HFFc6 (cell line): ENCODE results near the gene FHDC1. TPM values are rescaled to one million over a fixed set of nuclear protein-coding genes. Genes with fewer than 3 reads are reported as not detected.

Source experiments
- DNase-seq: peaks from one replicate; pipeline ENCODE4 v3.0.0-alpha.2; 2018
- H3K27ac Mint-ChIP-seq: 2 replicates; pipeline ENCODE4 v1.8.0; 2020; ENCODE audit warnings: mild to moderate bottlenecking, mixed read lengths
- H3K27me3 Mint-ChIP-seq: 2 replicates; pipeline ENCODE4 v1.8.0; 2021; ENCODE audit warnings: mild to moderate bottlenecking, moderate library complexity, mixed read lengths; ENCODE audit not compliant: insufficient read depth
- H3K36me3 Mint-ChIP-seq: 2 replicates; pipeline ENCODE4 v1.8.0; 2021; ENCODE audit warnings: low read depth, mixed read lengths
- H3K4me1 Mint-ChIP-seq: 2 replicates; pipeline ENCODE4 v1.8.0; 2020; ENCODE audit warnings: low read depth, mixed read lengths
- H3K4me3 Mint-ChIP-seq: 2 replicates; pipeline ENCODE4 v1.8.0; 2020; ENCODE audit warnings: mild to moderate bottlenecking, moderate library complexity, mixed read lengths
- H3K9me3 Mint-ChIP-seq: 2 replicates; pipeline ENCODE4 v1.8.0; 2020; ENCODE audit warnings: mild to moderate bottlenecking, mixed read lengths
- total RNA-seq, 6 experiments: library from RNA; stranded (reverse); fragmentation: NEBNext Ultra II Directional; extraction: Animal tissue kit (Norgen Biotek cat#: 25700); gene quantifications; 2 replicates in 1 of 6; 3 replicates in 5 of 6; pipeline ENCODE4 v1.2.3, GENCODE V29; 2021
- TF ChIP-seq, protein P1 (sequence below): fragments of 200-600 bp; sonication (generic); IDR thresholded peaks from 2 replicates; pipeline ENCODE4 v1.5.0; 2021; ENCODE audit warnings: antibody characterized with exemption, mild to moderate bottlenecking

Gene FHDC1
- total RNA-seq, 6 experiments from 2014 or later = 0.19 to 0.66 (median 0.28) TPM

DNA sequence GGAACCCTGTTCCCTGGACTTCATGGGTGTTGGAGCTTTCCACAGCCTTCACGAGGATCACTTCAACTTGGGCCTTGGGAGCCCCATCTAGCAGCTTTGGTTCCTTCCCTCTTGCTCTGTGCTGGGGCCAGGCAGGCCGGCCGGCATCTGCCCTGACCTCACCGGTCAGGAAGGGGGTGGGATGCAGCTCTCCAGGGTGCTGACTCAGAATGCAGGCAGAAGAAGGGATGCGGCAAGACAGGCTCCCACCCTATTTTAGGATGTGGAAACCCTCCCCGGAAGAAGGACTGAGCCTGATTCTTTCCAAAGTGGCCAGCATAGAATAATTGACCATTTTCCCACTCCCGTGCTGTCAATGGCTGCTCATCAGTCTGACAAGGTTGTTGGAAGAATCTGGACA lies 47.1 kb downstream of the FHDC1 start:
- TF ChIP-seq, protein P1, sequence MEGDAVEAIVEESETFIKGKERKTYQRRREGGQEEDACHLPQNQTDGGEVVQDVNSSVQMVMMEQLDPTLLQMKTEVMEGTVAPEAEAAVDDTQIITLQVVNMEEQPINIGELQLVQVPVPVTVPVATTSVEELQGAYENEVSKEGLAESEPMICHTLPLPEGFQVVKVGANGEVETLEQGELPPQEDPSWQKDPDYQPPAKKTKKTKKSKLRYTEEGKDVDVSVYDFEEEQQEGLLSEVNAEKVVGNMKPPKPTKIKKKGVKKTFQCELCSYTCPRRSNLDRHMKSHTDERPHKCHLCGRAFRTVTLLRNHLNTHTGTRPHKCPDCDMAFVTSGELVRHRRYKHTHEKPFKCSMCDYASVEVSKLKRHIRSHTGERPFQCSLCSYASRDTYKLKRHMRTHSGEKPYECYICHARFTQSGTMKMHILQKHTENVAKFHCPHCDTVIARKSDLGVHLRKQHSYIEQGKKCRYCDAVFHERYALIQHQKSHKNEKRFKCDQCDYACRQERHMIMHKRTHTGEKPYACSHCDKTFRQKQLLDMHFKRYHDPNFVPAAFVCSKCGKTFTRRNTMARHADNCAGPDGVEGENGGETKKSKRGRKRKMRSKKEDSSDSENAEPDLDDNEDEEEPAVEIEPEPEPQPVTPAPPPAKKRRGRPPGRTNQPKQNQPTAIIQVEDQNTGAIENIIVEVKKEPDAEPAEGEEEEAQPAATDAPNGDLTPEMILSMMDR = no peak
- peaks cover 14% of the 10 kb centered on the region for H3K4me1 Mint-ChIP-seq
- DNase-seq = no peak
- H3K27me3 Mint-ChIP-seq = peaks cover 3% of the 10 kb centered on the region
- no peak overlapping the region for H3K4me3 Mint-ChIP-seq
- no peaks in the 10 kb centered on the region for H3K9me3 Mint-ChIP-seq
- H3K27ac Mint-ChIP-seq = no peak overlapping the region
- no peaks in the 10 kb centered on the region for H3K36me3 Mint-ChIP-seq

DNA sequence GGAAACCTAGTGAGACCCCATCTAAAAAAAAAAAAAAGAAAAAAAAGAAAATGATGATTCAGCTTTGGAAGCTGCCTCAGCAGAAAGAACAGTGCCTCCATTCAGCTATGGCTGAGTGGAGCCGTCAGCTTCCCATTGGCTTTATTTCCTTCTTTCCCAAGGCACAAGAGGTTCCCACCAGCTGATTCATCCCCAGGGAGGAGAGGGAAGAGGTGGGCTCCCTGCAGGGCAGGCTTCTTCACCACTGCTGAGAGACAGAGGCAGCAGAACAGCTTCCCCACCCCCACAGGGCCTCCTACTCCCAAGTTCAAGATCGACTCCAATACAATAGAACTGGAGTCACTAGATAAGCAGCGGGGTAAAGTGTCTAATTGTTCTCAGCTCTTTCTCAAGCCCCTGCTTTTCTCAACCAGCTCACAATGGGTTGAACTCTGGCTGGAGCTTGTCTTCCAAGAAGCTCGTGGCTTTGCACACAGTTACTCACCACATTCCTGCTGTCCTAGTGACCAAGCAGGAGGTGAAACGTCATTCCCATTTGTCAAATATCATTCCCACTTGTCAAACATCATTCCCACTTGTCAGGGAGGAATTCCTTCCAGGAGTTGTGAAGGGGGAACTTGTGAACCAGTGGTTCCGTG lies 47.8 kb downstream of the FHDC1 start:
- peak; percentile 62 for DNase-seq
- Mint-ChIP-seq H3K27ac (peak overlapping the region; percentile 74), H3K27me3 (peaks cover 3% of the 10 kb centered on the region), H3K4me3 (peak overlapping the region; percentile 46; the same call in 1 of the 2 replicates), H3K9me3 (no peaks in the 10 kb centered on the region), H3K4me1 (peaks cover 14% of the 10 kb centered on the region), H3K36me3 (no peaks in the 10 kb centered on the region)
- TF ChIP-seq, protein P1 = no peak

DNA sequence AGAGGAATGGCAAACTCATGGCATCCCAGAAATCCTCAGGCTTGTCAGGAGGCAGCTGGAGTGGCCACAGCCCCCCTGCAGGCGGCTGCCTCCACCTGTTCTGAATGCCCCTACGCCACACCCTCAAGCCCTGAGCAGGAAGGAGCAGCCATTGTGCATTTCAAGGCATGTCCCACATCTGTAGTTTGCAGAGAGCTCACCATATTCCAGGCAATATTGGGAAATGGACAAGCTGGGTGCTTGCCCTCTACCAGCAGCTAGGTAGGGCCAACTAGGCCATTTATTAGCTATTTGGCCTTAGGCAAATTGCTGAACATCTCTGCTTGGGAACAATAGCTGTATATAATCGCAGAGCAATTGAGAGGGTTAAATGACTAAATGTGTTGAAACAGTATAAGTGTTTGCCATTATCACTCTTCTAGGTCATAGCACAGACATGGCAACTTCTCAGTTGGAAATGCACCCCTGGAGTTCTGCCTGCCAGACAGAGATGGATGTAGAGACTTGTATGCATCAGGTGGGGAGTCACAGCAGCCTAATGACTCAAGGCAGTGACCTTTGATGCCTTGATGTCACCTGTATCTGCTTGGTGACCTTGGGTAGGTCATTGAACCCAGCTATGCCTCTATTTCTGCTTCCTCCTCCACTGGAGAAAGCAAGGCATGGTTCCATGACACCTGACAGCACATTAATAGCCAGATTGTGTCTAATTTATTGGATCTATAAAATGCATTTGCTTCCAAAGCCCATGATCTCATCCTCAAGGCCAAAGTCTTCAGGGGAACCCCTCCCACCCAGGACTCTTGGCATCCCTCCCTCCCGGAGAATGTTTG lies 52.8 kb downstream of the FHDC1 start:
- no peak overlapping the region for H3K27ac Mint-ChIP-seq
- TF ChIP-seq, protein P1 = no peak
- H3K27me3 Mint-ChIP-seq = peaks cover 11% of the 10 kb centered on the region
- no peak for DNase-seq
- H3K36me3 Mint-ChIP-seq = no peaks in the 10 kb centered on the region
- H3K9me3 Mint-ChIP-seq = no peaks in the 10 kb centered on the region
- H3K4me3 Mint-ChIP-seq = no peak overlapping the region
- peaks cover 5% of the 10 kb centered on the region for H3K4me1 Mint-ChIP-seq

DNA sequence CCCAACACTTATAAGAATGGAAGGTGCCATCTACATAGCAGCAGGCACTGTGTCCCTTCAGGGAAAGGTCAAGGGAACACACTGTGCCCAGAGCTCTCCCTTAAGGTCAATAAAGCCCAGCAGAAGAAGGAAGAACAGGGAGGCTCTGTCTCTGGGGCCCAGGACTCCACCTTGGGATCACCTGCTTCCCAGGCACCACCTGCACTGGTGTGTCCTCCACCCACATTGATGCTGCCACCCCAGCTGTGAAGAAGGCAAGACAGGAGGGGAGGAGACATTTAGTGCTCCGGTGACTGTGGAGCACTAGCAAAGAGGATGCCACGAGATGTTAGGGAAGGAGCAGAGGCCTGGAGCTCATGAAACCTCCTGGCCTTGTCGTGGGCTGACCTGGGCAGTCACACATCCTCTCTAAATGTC lies 53.4 kb downstream of the FHDC1 start:
- Mint-ChIP-seq H3K36me3 (no peaks in the 10 kb centered on the region), H3K27me3 (peaks cover 11% of the 10 kb centered on the region), H3K9me3 (no peaks in the 10 kb centered on the region), H3K4me1 (no peaks in the 10 kb centered on the region), H3K27ac (no peak overlapping the region), H3K4me3 (no peak overlapping the region)
- TF ChIP-seq, protein P1 = no peak
- DNase-seq = no peak

DNA sequence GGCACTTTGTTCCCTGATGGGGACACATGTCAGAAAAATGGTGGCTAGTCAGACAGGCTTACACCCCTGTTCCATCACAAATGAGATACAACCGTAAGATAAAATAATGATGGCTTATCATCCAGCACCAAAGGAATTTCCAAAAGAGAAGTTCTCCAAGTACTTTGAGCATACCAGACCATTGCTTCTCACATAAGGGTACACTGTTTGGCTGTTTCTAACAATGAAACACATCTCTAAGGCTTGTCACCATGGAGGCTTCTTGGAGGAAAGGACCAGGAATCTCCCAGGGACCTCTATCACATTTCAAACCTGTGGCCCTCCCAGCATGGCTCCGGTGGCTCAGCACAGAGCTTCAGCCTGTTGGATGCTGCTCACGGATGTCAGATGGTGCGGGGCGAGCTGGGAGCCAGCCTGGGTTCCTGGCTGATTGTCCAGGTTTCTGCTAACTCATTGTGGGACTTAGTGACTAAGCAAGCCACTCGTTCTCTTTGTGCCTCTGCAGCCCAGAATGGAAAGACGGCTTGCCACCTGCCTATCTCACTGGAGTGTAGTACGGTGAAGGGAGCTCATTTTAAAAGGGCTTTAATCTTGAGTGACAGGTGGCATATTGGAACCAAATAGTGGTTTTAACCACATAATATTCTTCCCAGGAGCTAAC lies 54.5 kb downstream of the FHDC1 start:
- no peak for DNase-seq
- TF ChIP-seq, protein P1 = no peak
- peaks cover 17% of the 10 kb centered on the region for H3K27me3 Mint-ChIP-seq
- no peak overlapping the region for H3K4me3 Mint-ChIP-seq
- H3K9me3 Mint-ChIP-seq = no peaks in the 10 kb centered on the region
- no peaks in the 10 kb centered on the region for H3K36me3 Mint-ChIP-seq
- no peaks in the 10 kb centered on the region for H3K4me1 Mint-ChIP-seq
- no peak overlapping the region for H3K27ac Mint-ChIP-seq
